Measurements from ENCODE around the gene FBN3. TPM values are rescaled to one million over a fixed set of nuclear protein-coding genes. Genes with fewer than 3 reads are reported as not detected.
"Not testable (repeated sequence)": the region's sequence is repeated elsewhere in the genome, so short reads cannot be mapped to it uniquely, and the experiment has no call there.

FBN3 gene
- total RNA-seq (2014; rRNA removed; shearing (Covaris generic)), result under 0.01 TPM in 1 of 2 replicates, not detected in the other
- polyA plus RNA-seq (2014; cell fraction: nucleus; rRNA removed), result not detected in 2 replicates

GRCh38 chr19:8149261-8150094, at the start of gene FBN3:
TSS of gene FBN3 (minus strand) at chr19:8149592. CDS start at chr19:8147480, 2,112 bp downstream.
- no peak for DNase-seq (ENCODE audit: extremely low read depth, low read depth)

GRCh38 chr19:8196271-8196927, 47.0 kb upstream of the FBN3 start:
- no peak for DNase-seq (ENCODE audit: extremely low read depth, low read depth)

GRCh38 chr19:8194528-8195267, 45.3 kb upstream of the FBN3 start:
- DNase-seq (ENCODE audit: extremely low read depth, low read depth), result no peak

- DNase-seq (ENCODE audit: extremely low read depth, low read depth), result no peak
Measured at GRCh38 chr19:8192221-8192820, 42.9 kb upstream of the FBN3 start.

- no peak for DNase-seq (ENCODE audit: extremely low read depth, low read depth)
Measured at GRCh38 chr19:8185343-8186068, 36.1 kb upstream of the FBN3 start.

- no peak for DNase-seq (ENCODE audit: extremely low read depth, low read depth)
Measured at GRCh38 chr19:8184274-8184673, 34.9 kb upstream of the FBN3 start.

GRCh38 chr19:8180018-8180417, 30.6 kb upstream of the FBN3 start:
- DNase-seq (ENCODE audit: extremely low read depth, low read depth), result no peak

GRCh38 chr19:8174706-8175105, 25.3 kb upstream of the FBN3 start:
- DNase-seq (ENCODE audit: extremely low read depth, low read depth), result no peak

- no peak for DNase-seq (ENCODE audit: extremely low read depth, low read depth)
Measured at GRCh38 chr19:8168537-8168936, 19.1 kb upstream of the FBN3 start.

GRCh38 chr19:8167985-8168384, 18.6 kb upstream of the FBN3 start:
- DNase-seq (ENCODE audit: extremely low read depth, low read depth), result no peak

- no peak for DNase-seq (ENCODE audit: extremely low read depth, low read depth)
Measured at GRCh38 chr19:8163759-8164158, 14.4 kb upstream of the FBN3 start.

- DNase-seq (ENCODE audit: extremely low read depth, low read depth), result no peak
Measured at GRCh38 chr19:8161135-8161646, 11.8 kb upstream of the FBN3 start.

GRCh38 chr19:8159322-8159721, 9.9 kb upstream of the FBN3 start:
- DNase-seq (ENCODE audit: extremely low read depth, low read depth), result not testable (repeated sequence)

GRCh38 chr19:8158411-8159074, 9.2 kb upstream of the FBN3 start:
- DNase-seq (ENCODE audit: extremely low read depth, low read depth), result peak; percentile 75

GRCh38 chr19:8155318-8155717, 5.9 kb upstream of the FBN3 start:
- no peak for DNase-seq (ENCODE audit: extremely low read depth, low read depth)

GRCh38 chr19:8154014-8154413, 4.6 kb upstream of the FBN3 start:
- DNase-seq (ENCODE audit: extremely low read depth, low read depth), result not testable (repeated sequence)

- no peak for DNase-seq (ENCODE audit: extremely low read depth, low read depth)
Measured at GRCh38 chr19:8151767-8152035, 2.3 kb upstream of the FBN3 start.

GRCh38 chr19:8150998-8151766, 1.8 kb upstream of the FBN3 start:
- DNase-seq (ENCODE audit: extremely low read depth, low read depth), result no peak

All from NCI-H460 (cell line).